ENCODE measurements around the gene PACS2.

PACS2 gene

DNA sequence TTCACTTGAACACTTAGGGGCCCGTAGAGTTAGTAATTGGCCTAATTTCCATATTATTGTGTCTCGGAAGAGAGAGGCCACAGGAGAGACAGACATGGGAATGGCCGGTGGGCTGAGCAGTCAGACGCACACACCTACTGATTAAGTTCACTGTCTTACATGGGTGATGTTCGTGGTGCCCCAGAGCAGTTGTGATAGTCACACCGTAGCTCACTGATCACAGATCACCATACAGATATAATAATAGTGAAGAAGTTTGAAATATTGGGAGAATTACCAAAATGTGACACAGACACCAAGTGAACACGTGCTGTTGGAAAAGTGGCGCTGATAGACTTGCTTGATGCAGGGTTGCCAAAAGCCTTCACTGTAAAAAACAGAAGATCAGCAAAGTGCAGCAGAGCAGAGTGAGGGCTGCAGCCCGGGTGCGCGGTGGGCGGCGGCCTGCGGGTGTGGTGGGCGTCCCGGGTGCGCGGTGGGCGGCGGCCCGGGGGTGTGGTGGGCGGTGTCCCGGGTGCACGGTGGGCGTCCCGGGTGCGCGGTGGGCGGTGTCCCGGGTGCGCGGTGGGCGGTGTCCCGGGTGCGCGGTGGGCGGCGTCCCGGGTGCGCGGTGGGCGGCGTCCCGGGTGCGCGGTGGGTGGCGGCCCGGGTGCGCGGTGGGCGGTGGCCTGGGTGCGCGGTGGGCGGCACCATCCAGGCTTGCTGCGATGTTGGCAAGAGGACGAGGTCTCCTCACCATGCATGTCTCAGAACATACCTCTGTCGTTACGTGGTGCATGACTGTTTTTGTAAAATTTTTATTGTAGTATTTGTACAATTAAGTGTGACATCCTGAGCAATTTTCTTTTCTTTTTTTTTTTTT lies 49.5 kb downstream of the PACS2 start:
- 12% methylated on average over 25 of the region's 58 CpGs for WGBS (ENCODE audit: insufficient coverage)
- Histone ChIP-seq H3K27me3 (replicated peaks in 2 of 5; ENCODE audit: control insufficient read depth in 4 of 5, insufficient read depth in 5 of 5, low read length in 4 of 5) (no peaks in the 10 kb centered on the region), H3K9me3 (ENCODE audit: control extremely low read depth in 1 of 5, control insufficient read depth in 4 of 5, insufficient read depth in 2 of 5, low read depth in 1 of 5, low read length in 4 of 5) (no peaks in the 10 kb centered on the region), H3K4me1 (ENCODE audit: control extremely low read depth in 1 of 4, control insufficient read depth in 4 of 4, insufficient read depth in 4 of 4, low read length in 3 of 4) (peaks cover 0 to 12% (median 9%) of the 10 kb centered on the region in 4 experiments), H3K27ac (ENCODE audit: insufficient read depth in 1 of 2, low read depth in 1 of 2, low read length in 2 of 2, poor library complexity in 1 of 2, severe bottlenecking in 2 of 2) (no peak overlapping the region), H3K36me3 (ENCODE audit: control insufficient read depth in 4 of 4, insufficient read depth in 4 of 4, low read length in 3 of 4) (peaks cover 2 to 24% (median 12%) of the 10 kb centered on the region in 4 experiments), H3K4me3 (ENCODE audit: control insufficient read depth in 1 of 7, extremely low read depth in 1 of 7, insufficient read depth in 4 of 7, low read depth in 2 of 7, low read length in 6 of 7) (peak overlapping the region in 3 of 7 experiments; percentile 13 to 61 (median 26))
- CTCF ChIA-PET, result interaction anchor here (0.6 to 2.5 kb wide), 6 partner anchors 37 to 168 kb away, joined by 3 to 9 read pairs (median 4); no protein-coding TSS in a partner anchor
- POLR2A ChIA-PET, result no interaction called here
- DNase-seq, result peak; percentile 34 to 62 (median 53)

DNA sequence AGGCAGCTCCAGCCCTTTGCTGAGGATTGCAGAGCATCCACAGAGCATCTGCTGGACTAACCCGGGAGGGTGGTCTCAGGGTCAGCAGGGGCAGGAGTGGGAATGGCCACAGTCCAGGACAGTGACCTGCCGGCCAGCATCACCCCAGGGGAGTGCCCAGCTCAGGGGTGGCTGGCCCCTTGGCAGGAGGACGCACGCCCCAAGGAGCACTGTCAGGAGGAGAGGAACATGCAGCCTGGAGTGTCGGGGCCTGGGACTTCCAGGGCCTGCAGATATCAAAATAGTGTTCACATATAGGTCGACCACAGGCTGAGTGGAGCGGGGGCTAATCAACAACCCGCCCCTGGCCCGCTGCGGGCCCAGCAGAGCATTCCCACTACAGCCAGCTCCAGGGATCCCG lies 50.6 kb downstream of the PACS2 start:
- ChIA-PET POLR2A (no interaction called here), CTCF (interaction anchor here (0.6 to 2.5 kb wide), 7 partner anchors 9 to 163 kb away, joined by 3 to 9 read pairs (median 3); no protein-coding TSS in a partner anchor)
- no peak for DNase-seq
- Histone ChIP-seq H3K27me3 (replicated peaks in 2 of 5; ENCODE audit: control insufficient read depth in 4 of 5, insufficient read depth in 5 of 5, low read length in 4 of 5) (no peaks in the 10 kb centered on the region), H3K4me3 (ENCODE audit: control insufficient read depth in 1 of 7, extremely low read depth in 1 of 7, insufficient read depth in 4 of 7, low read depth in 2 of 7, low read length in 6 of 7) (no peak overlapping the region), H3K27ac (ENCODE audit: insufficient read depth in 1 of 2, low read depth in 1 of 2, low read length in 2 of 2, poor library complexity in 1 of 2, severe bottlenecking in 2 of 2) (no peak overlapping the region), H3K9me3 (ENCODE audit: control extremely low read depth in 1 of 5, control insufficient read depth in 4 of 5, insufficient read depth in 2 of 5, low read depth in 1 of 5, low read length in 4 of 5) (no peaks in the 10 kb centered on the region), H3K4me1 (ENCODE audit: control extremely low read depth in 1 of 4, control insufficient read depth in 4 of 4, insufficient read depth in 4 of 4, low read length in 3 of 4) (peaks cover 0 to 12% (median 9%) of the 10 kb centered on the region in 4 experiments), H3K36me3 (ENCODE audit: control insufficient read depth in 4 of 4, insufficient read depth in 4 of 4, low read length in 3 of 4) (peaks cover 2 to 32% (median 12%) of the 10 kb centered on the region in 4 experiments)
- WGBS (ENCODE audit: insufficient coverage), result 96% methylated on average over 11 of the region's 11 CpGs

DNA sequence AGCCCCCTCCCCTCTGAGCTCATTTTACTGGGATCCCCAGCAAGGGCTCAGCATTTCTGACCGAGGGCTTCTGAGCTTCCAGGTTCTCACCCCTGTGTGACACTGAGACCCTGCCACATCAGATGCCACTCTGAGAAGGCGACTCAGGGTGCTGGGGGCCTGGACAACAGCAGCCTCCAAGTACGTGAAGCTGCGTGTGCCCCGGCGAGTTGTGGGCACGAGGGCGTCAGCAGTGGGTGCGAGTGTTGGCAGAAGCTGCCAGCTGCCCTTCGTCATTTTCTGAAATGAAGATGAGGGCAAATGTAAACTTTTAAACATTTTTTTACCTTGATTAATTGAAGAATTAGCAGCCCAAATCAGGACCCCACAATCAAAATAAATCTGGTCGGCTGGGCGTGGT lies 51.1 kb downstream of the PACS2 start:
- H3K4me3 ChIP-seq (ENCODE audit: control insufficient read depth in 1 of 7, extremely low read depth in 1 of 7, insufficient read depth in 4 of 7, low read depth in 2 of 7, low read length in 6 of 7), result no peak overlapping the region
- H3K4me1 ChIP-seq (ENCODE audit: control extremely low read depth in 1 of 4, control insufficient read depth in 4 of 4, insufficient read depth in 4 of 4, low read length in 3 of 4), result peaks cover 0 to 12% (median 9%) of the 10 kb centered on the region in 4 experiments
- ChIA-PET POLR2A (no interaction called here), CTCF (interaction anchor here (1.1 to 2.5 kb wide), 6 partner anchors 8 to 163 kb away, joined by 3 to 9 read pairs (median 4); no protein-coding TSS in a partner anchor)
- H3K36me3 ChIP-seq (ENCODE audit: control insufficient read depth in 4 of 4, insufficient read depth in 4 of 4, low read length in 3 of 4), result peaks cover 2 to 31% (median 10%) of the 10 kb centered on the region in 4 experiments
- DNase-seq, result no peak
- H3K27ac ChIP-seq (ENCODE audit: insufficient read depth in 1 of 2, low read depth in 1 of 2, low read length in 2 of 2, poor library complexity in 1 of 2, severe bottlenecking in 2 of 2), result no peak overlapping the region
- H3K27me3 ChIP-seq (replicated peaks in 2 of 5; ENCODE audit: control insufficient read depth in 4 of 5, insufficient read depth in 5 of 5, low read length in 4 of 5), result no peaks in the 10 kb centered on the region
- WGBS (ENCODE audit: insufficient coverage), result 95% methylated on average over 6 of the region's 12 CpGs
- no peaks in the 10 kb centered on the region for H3K9me3 ChIP-seq (ENCODE audit: control extremely low read depth in 1 of 5, control insufficient read depth in 4 of 5, insufficient read depth in 2 of 5, low read depth in 1 of 5, low read length in 4 of 5)

DNA sequence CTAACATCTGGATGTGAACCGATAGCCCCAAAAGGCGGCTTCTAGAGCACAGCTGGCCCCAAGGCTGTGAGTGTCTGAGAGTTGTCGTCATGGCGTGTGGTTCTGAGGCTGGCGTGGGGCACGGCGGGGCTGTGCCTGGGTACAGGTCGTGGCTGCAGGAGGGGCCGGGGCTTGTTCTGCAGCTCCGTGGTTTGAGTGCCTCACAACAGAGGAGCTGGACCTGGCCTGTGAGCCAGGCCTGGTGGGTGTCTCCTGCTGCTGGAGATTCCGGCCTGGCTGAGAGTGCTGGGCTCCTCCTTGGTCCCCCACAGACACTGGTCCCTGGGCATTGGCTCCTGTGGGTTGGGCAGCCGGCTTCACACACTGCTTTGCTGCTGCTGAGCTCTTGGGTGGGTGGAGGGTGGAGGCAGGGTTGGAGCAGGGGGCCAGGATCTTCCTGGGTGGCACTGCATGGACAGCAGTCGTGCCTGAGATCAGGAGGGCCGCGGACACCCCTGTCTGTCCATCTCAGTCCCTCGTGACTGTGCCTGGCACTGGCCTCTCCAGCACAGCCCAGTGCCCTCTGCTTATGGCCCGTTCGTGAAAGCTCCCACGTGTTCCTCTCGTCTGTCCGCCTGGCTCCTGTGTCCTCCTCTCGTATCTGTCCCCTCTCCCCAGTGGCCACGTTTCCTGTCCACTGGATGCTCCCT lies 52.0 kb downstream of the PACS2 start:
- POLR2A ChIA-PET, result no interaction called here

DNA sequence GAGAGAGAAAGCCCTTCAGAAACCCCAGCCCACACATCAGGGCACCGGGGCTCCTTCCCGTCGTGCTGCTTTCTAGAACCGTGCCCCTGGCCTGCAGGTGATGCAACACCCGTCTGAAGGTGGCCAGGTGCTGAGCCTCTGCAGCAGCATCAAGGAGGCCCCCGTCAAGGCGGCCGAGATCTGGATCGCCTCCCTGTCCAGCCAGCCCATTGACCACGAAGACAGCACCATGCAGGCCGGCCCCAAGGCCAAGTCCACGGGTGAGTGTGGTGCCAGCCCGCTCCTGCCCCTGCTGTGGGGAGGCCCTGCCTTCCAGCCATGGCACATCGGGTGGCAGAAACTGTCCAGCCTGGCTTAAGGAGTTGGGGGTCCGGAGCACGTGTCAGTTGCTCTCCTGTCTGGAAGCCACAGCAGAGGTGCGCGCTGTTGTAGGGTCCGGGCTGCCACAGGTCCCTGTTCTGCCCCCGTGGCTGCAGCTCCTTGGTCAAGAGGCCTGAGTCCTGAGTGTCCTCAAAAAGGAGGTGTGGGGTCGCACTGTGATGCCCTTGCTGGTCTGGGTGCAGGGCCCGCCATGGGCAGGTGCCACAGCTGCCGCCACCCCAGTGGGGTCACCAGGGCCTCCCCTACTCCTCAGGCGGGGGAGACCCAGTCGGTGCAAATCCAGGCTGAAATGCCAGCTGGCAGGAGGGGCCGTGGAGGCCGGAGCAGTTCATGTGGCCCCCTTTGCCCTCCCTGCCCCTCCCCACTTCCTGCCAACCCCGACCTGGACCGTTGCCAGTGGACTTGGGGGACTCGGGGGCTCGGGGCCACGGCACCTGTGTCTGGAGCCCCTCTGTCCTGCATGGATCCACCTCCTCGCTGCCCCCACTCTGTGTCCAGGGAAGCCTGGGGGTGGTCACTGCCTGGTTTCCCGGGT lies 52.8 kb downstream of the PACS2 start:
- no peak for DNase-seq
- no peak overlapping the region for H3K27ac ChIP-seq (ENCODE audit: insufficient read depth in 1 of 2, low read depth in 1 of 2, low read length in 2 of 2, poor library complexity in 1 of 2, severe bottlenecking in 2 of 2)
- H3K9me3 ChIP-seq (ENCODE audit: control extremely low read depth in 1 of 5, control insufficient read depth in 4 of 5, insufficient read depth in 2 of 5, low read depth in 1 of 5, low read length in 4 of 5), result no peaks in the 10 kb centered on the region
- CTCF ChIA-PET, result interaction anchor here (1.3 to 2.4 kb wide), 2 partner anchors 22 to 123 kb away, joined by 3 to 13 read pairs; no protein-coding TSS in a partner anchor
- no peak overlapping the region for H3K4me3 ChIP-seq (ENCODE audit: control insufficient read depth in 1 of 7, extremely low read depth in 1 of 7, insufficient read depth in 4 of 7, low read depth in 2 of 7, low read length in 6 of 7)
- H3K36me3 ChIP-seq (ENCODE audit: control insufficient read depth in 4 of 4, insufficient read depth in 4 of 4, low read length in 3 of 4), result peaks cover 2 to 28% (median 8%) of the 10 kb centered on the region in 4 experiments
- POLR2A ChIA-PET, result no interaction called here
- H3K27me3 ChIP-seq (replicated peaks in 2 of 5; ENCODE audit: control insufficient read depth in 4 of 5, insufficient read depth in 5 of 5, low read length in 4 of 5), result no peaks in the 10 kb centered on the region
- H3K4me1 ChIP-seq (ENCODE audit: control extremely low read depth in 1 of 4, control insufficient read depth in 4 of 4, insufficient read depth in 4 of 4, low read length in 3 of 4), result peaks cover 0 to 12% (median 9%) of the 10 kb centered on the region in 4 experiments
- WGBS (ENCODE audit: insufficient coverage), result 97% methylated on average over 33 of the region's 34 CpGs

More for the DNA sequence above, 52.0 kb downstream of the PACS2 start:
- no peak for DNase-seq
- H3K36me3 ChIP-seq (ENCODE audit: control insufficient read depth in 4 of 4, insufficient read depth in 4 of 4, low read length in 3 of 4), result peaks cover 2 to 28% (median 8%) of the 10 kb centered on the region in 4 experiments
- H3K4me1 ChIP-seq (ENCODE audit: control extremely low read depth in 1 of 4, control insufficient read depth in 4 of 4, insufficient read depth in 4 of 4, low read length in 3 of 4), result peaks cover 0 to 12% (median 9%) of the 10 kb centered on the region in 4 experiments
- no peak overlapping the region for H3K4me3 ChIP-seq (ENCODE audit: control insufficient read depth in 1 of 7, extremely low read depth in 1 of 7, insufficient read depth in 4 of 7, low read depth in 2 of 7, low read length in 6 of 7)
- no peaks in the 10 kb centered on the region for H3K27me3 ChIP-seq (replicated peaks in 2 of 5; ENCODE audit: control insufficient read depth in 4 of 5, insufficient read depth in 5 of 5, low read length in 4 of 5)
- H3K27ac ChIP-seq (ENCODE audit: insufficient read depth in 1 of 2, low read depth in 1 of 2, low read length in 2 of 2, poor library complexity in 1 of 2, severe bottlenecking in 2 of 2), result no peak overlapping the region
- CTCF ChIA-PET, result interaction anchor here (0.8 to 2.5 kb wide), 7 partner anchors 23 to 123 kb away, joined by 3 to 9 read pairs (median 3); no protein-coding TSS in a partner anchor
- H3K9me3 ChIP-seq (ENCODE audit: control extremely low read depth in 1 of 5, control insufficient read depth in 4 of 5, insufficient read depth in 2 of 5, low read depth in 1 of 5, low read length in 4 of 5), result no peaks in the 10 kb centered on the region
- 98% methylated on average over 23 of the region's 23 CpGs for WGBS (ENCODE audit: insufficient coverage)

DNA sequence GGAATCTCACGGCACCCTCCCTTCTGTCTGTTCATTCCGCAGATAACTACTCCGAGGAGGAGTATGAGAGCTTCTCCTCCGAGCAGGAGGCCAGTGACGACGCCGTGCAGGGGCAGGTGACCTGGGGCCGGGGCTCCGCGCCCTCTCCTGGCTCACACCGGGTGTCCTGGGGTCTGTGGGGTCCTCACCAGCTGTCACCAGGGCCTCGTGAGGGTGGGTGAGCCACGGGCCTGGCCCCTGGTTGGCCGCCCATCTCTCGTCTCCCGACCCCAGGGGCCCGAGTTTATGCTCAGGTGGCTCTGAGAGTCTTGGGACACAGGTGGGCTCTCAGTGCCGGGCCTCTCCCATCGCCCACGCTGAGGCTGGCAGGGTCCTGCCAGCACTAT lies 53.5 kb downstream of the PACS2 start:
- DNase-seq, result no peak
- ChIA-PET CTCF (interaction anchor here (1.4 to 2.4 kb wide), 2 partner anchors 80 to 122 kb away, joined by 4 to 13 read pairs; no protein-coding TSS in a partner anchor), POLR2A (no interaction called here)
- Histone ChIP-seq H3K27me3 (replicated peaks in 2 of 5; ENCODE audit: control insufficient read depth in 4 of 5, insufficient read depth in 5 of 5, low read length in 4 of 5) (no peaks in the 10 kb centered on the region), H3K36me3 (ENCODE audit: control insufficient read depth in 4 of 4, insufficient read depth in 4 of 4, low read length in 3 of 4) (peaks cover 2 to 28% (median 8%) of the 10 kb centered on the region in 4 experiments), H3K4me3 (ENCODE audit: control insufficient read depth in 1 of 7, extremely low read depth in 1 of 7, insufficient read depth in 4 of 7, low read depth in 2 of 7, low read length in 6 of 7) (no peak overlapping the region), H3K4me1 (ENCODE audit: control extremely low read depth in 1 of 4, control insufficient read depth in 4 of 4, insufficient read depth in 4 of 4, low read length in 3 of 4) (peaks cover 0 to 12% (median 9%) of the 10 kb centered on the region in 4 experiments), H3K9me3 (ENCODE audit: control extremely low read depth in 1 of 5, control insufficient read depth in 4 of 5, insufficient read depth in 2 of 5, low read depth in 1 of 5, low read length in 4 of 5) (no peaks in the 10 kb centered on the region), H3K27ac (ENCODE audit: insufficient read depth in 1 of 2, low read depth in 1 of 2, low read length in 2 of 2, poor library complexity in 1 of 2, severe bottlenecking in 2 of 2) (no peak overlapping the region)
- WGBS (ENCODE audit: insufficient coverage), result 98% methylated on average over 20 of the region's 20 CpGs

All from common myeloid progenitor, CD34-positive (primary cell).